CD4-positive, alpha-beta T cell treated with Interleukin-2 at 100 ng/mL for 4 hours (primary cell): ENCODE measurements around the gene WDR1.

Experiments used
- DNase-seq: peaks from one replicate; pipeline ENCODE4 v3.0.0-alpha.2; 2020; ENCODE audit warnings: low spot score

WDR1 gene

GRCh38 chr4:10066670-10067651, 49.6 kb downstream of the WDR1 start:
- DNase-seq, result no peak

DNA sequence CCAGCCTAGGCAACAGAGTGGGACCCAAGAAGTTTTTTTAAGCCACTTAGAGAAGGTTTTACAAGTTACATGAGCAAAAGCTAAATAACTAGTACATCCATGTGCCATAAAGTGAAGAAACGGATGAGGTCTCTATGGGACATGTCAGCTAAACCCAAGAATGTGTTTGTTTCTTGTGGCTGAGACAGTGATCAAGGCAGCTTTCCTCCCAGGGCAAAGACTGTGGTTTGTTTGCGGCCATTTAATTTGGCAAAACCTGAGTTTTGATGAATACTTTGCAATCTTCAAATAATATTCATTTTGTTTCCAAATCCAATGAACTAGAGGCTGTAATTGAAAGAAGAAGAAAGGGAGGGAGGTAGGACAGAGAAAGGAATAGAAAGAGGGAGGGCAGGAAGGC, 50.4 kb downstream of the WDR1 start:
- DNase-seq, result no peak

DNA sequence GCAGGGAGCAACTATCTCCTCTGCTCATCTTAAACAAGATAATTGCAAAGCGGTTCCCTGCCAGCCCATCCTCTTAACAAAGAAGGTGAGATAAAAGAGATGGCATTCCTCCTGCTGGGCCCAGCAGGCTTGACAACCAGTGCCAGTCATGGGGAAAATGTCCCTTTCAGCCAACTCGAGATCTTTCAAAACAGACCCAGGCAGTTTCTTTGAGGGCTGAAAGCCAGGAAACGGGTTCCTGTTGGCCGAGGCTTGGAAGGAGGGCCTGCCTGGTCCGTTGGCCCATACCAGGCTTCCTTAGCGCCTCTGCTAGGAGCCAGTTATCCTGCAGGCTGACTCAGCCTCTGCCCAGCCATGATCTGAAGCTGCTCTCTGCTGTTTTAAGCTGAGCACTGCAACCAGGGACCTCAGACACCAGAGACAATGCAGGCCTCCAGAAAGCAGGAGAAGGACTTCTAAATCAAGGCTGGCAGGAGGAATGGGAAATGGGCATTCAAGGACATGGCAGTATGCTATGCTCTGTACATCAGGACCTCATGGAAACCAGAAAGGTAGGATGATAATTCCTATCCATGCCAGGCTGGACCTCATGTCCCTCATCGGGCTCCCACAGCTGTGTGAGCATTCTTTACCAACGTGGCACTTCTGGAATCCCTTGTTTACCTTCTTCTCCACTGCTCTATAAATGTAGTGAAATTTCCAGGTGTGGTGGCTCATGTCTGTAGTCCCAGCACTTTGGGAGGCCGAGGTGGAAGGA, 52.9 kb downstream of the WDR1 start:
- no peak for DNase-seq

DNA sequence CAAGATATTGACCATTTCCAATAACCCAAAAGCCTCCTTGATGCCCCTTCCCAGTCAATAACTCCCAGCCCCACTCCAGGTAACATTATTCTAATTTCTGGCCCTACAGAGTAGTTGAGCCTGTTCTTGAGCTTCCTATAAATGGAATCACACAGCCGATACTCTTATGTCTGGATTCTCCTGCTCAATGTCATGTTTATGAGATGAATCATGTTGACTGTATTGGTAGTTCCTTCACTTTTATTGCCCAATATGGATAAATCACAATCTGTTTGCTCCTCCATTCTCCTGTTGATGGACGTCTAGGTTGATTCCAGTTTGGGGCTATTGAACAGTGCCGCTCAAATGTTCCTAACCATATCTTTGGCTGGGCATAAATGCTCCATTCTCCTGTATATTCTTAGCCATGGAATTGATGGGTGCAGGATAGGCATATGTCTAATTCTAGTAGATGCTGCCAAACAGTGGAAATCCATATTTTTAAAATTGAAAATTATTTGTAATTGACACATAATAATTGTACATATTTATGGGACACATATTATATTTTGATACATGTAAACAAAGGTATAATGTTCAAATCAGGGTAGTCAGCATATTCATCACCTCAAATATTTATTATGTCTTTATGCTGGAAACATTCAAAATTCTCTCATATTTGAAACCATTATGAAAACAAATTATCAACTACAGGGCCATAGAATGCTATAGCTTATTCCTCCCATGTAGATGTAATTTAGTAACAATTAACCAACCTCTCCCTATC, 54.8 kb downstream of the WDR1 start:
- no peak for DNase-seq

DNA sequence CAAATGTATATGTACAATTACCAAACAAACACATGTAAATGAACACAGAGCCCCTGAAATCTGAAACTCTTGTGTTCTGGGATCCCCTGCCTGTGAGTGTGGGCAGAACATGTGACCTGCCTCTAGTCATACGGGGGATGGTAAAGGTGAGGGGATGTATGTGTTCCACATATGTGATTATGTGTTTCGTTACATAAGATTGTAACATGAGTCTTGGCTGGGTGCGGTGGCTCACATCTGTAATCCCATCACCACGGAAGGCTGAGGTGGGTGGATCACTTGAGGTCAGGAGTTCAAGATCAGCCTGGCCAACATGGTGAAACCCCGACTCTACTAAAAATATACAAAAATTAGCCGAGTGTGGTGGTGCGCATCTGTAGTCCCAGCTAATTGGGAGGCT, 58.2 kb downstream of the WDR1 start:
- DNase-seq, result no peak

- DNase-seq, result no peak
Observed at GRCh38 chr4:10057023-10057395, 59.6 kb downstream of the WDR1 start.

DNA sequence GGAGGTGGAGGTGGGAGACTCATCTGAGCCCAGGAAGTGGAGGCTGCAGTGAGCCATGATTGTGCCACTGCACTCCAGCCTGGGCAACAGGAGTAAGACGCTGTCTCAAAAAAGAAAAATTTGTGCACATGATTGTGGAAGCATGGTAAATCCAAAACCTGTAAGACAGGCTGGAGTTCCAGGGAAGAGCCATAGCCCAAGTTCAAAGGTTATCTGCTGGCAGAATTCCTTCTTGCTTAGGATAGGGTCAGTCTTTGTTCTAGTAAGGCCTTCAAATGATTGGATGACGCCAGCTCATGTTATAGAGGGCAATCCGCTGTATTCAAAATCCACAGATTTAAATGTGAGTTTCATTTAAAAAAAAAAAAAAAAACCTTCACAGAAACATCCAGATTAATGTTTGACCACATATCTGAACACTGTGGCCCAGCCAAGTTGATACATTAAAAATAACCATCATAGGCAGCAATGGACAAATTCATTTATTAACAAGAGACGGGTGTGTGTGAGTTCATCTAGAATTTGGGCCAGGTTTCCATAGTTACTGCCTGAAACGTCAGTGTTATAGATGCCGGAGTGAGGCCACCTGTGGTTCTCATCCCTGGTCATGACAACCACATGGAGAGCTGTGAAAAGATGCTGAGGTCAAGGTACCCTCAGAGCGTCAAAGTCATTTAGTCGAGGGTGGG, 60.1 kb downstream of the WDR1 start:
- DNase-seq, result no peak

GRCh38 chr4:10055871-10056270, 60.7 kb downstream of the WDR1 start:
- DNase-seq, result no peak

GRCh38 chr4:10054571-10055041, 62.0 kb downstream of the WDR1 start:
- DNase-seq, result no peak

GRCh38 chr4:10053635-10054453, 62.8 kb downstream of the WDR1 start:
- DNase-seq, result no peak

DNA sequence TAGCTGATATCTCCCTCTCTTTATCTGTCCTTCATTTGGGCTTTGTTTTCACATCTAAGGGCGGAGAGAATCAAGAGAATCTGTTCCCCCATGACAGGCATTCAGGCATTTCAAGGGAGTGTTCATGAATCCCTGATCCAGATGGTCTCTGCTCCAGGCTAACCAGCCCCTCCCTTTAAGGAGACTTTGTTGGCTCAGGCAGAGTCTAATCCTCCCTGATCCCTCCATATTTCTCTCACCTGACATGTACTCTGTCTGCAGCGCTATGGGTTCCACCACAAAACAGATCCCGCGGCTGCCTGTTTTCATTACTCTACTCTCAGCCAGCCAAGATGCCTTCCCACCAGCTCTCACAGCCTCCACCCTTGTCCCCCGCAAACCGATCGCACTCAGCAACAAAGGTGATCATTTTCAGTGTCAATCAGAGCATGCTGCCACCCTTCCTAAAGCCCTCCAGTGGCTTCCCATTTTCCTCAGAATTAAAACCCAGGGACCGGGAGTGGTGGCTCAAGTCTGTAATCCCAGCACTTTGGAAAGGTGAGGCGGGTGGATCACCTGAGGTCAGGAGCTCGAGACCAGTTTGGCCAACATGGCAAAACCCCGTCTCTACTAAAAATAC, 65.0 kb downstream of the WDR1 start:
- DNase-seq, result no peak

DNA sequence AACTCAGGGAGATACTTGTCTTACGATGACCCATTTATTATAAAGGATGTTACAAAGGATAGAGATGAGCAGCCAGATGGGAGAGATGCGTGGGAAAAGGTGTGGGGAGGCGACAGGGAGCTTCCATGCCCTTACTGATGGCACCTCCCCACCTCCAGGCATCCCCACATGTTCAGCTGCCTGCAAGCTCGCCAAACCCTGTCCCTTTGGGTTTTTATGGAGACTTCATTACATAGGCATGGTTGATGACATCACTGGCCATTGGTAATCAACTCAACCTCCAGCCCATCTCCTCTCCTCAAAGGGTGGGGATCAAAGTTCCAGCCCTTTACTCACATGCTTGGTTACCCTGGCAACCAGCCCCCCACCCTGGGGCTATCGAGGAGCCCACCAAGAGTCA, 65.9 kb downstream of the WDR1 start:
- no peak for DNase-seq

DNA sequence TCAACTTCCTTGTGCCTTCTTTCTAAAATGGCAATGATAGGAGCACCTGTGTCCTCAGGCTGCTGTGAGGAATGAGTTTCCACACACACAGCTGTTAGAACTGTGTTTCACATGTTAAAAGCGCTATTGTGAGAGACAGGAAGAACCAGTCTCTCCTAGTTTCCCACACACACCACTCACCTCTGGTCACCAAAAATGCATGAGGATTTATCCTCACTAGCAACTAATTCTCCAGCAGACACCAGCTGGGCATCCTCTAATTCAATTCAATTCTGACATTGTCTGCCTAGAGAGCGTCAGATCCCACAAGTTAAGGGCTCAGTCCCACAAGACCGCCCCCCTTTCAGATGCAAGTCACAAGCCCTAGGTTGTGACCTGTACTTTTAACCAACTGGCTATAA, 66.3 kb downstream of the WDR1 start:
- no peak for DNase-seq

- no peak for DNase-seq
Observed at GRCh38 chr4:10048941-10049697, 67.5 kb downstream of the WDR1 start.

GRCh38 chr4:10047967-10048366, 68.6 kb downstream of the WDR1 start:
- DNase-seq, result no peak

GRCh38 chr4:10046471-10046870, 70.1 kb downstream of the WDR1 start:
- DNase-seq, result no peak

- no peak for DNase-seq
Observed at GRCh38 chr4:10045481-10045880, 71.1 kb downstream of the WDR1 start.

DNA sequence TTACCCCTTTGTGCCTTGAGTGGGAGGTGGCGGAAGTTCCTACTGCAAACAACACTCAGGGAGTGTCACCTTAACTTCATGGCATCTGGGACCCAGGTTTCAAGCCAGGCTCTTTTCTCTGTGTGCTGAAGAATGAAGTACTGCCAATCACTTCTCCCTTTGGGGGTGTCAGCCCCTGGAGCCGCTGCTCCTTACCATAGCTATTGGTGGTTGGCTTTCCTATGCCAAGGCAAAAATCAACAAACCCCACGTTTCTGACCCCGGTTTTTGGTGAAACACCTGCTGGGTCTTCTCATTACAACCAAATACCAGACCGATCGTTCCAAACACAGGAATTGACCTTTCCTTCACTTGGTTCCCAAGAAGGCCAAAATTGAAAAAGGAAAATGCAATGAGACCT, 75.6 kb downstream of the WDR1 start:
- DNase-seq, result no peak

- DNase-seq, result no peak
Observed at GRCh38 chr4:10040049-10040892, 76.3 kb downstream of the WDR1 start.
